Colonic mucosa (tissue), 4 donors: ENCODE results near the gene MYB. TPM values are rescaled to one million over a fixed set of nuclear protein-coding genes. Genes with fewer than 3 reads are reported as not detected.

Experiments
- DNase-seq: peaks from one replicate; pipeline ENCODE4 v3.0.0-alpha.2; 2020
- H3K27ac ChIP-seq: fragments of 200-600 bp; one replicate; pipeline ENCODE4 v1.8.0; 2021
- H3K27me3 ChIP-seq: fragments of 200-600 bp; one replicate; pipeline ENCODE4 v1.8.0; 2021
- H3K36me3 ChIP-seq: fragments of 200-600 bp; one replicate; pipeline ENCODE4 v1.8.0; 2021
- H3K4me1 ChIP-seq: fragments of 200-600 bp; one replicate; pipeline ENCODE4 v1.8.0; 2021; ENCODE audit warnings: mild to moderate bottlenecking
- H3K4me3 ChIP-seq: fragments of 200-600 bp; one replicate; pipeline ENCODE4 v1.8.0; 2021
- H3K9ac ChIP-seq, 2 donors: one replicate each; pipeline ENCODE4 v1.7.0; 2013; ENCODE audit warnings: control low read depth in 2 of 2, low read depth in 2 of 2, low read length in 2 of 2
- H3K9me3 ChIP-seq: fragments of 200-600 bp; one replicate; pipeline ENCODE4 v1.8.0; 2021
- CTCF ChIP-seq: fragments of 200-600 bp; IDR thresholded peaks from one replicate; pipeline ENCODE4 v1.8.0; 2022; ENCODE audit warnings: antibody characterized with exemption, mild to moderate bottlenecking
- intact Hi-C: fragments of 100-400 bp; cut with DNase I; formaldehyde crosslinking; loops from one replicate; pipeline ENCODE4 v1.14.1; 2022
- total RNA-seq, 2 donors: library from RNA; stranded (reverse); fragmentation: NEBNext Ultra II Directional in 1 of 2; extraction: Animal tissue kit (Norgen Biotek cat#: 25700) in 1 of 2; gene quantifications; one replicate each; pipeline ENCODE4 v1.2.1, GENCODE V29; 2021
- donor health status: healthy.
- donor health status: DM: no; HTN: no; CAD: no.
- donor health status: DM: no; HTN: no; CAD: no.

MYB gene
- total RNA-seq, 2 donors from 2014 or later, result 67.2 to 78.0 TPM

- Histone ChIP-seq H3K9me3 (no peaks in the 10 kb centered on the region), H3K9ac (no peak overlapping the region), H3K36me3 (no peaks in the 10 kb centered on the region), H3K4me1 (no peaks in the 10 kb centered on the region), H3K27ac (no peak overlapping the region), H3K27me3 (no peaks in the 10 kb centered on the region), H3K4me3 (no peak overlapping the region)
- no peak for DNase-seq
- no peak for TF ChIP-seq CTCF
- intact Hi-C loops, result no loop called here
These were observed 7.7 kb upstream of the MYB start for GRCh38 chr6:135173242-135173988.

GRCh38 chr6:135173989-135174484, 7.1 kb upstream of the MYB start:
- Histone ChIP-seq H3K27ac (no peak overlapping the region), H3K4me1 (no peaks in the 10 kb centered on the region), H3K27me3 (no peaks in the 10 kb centered on the region), H3K9me3 (no peaks in the 10 kb centered on the region), H3K9ac (no peak overlapping the region), H3K36me3 (no peaks in the 10 kb centered on the region), H3K4me3 (no peak overlapping the region)
- no peak for TF ChIP-seq CTCF
- DNase-seq, result no peak
- intact Hi-C loops, result no loop called here

- no peaks in the 10 kb centered on the region for H3K27me3 ChIP-seq
- no peak for DNase-seq
- no peak overlapping the region for H3K4me3 ChIP-seq
- no peak for TF ChIP-seq CTCF
- intact Hi-C loops, result no loop called here
- H3K9ac ChIP-seq, result no peak overlapping the region
- H3K4me1 ChIP-seq, result no peaks in the 10 kb centered on the region
- H3K27ac ChIP-seq, result no peak overlapping the region
- no peaks in the 10 kb centered on the region for H3K36me3 ChIP-seq
- no peaks in the 10 kb centered on the region for H3K9me3 ChIP-seq
These were observed 5.0 kb upstream of the MYB start for GRCh38 chr6:135176058-135176457.

GRCh38 chr6:135176464-135176863, 4.6 kb upstream of the MYB start:
- Histone ChIP-seq H3K9me3 (no peaks in the 10 kb centered on the region), H3K9ac (no peak overlapping the region), H3K4me3 (no peak overlapping the region), H3K36me3 (no peaks in the 10 kb centered on the region), H3K27ac (no peak overlapping the region), H3K27me3 (no peaks in the 10 kb centered on the region), H3K4me1 (no peaks in the 10 kb centered on the region)
- no peak for DNase-seq
- no peak for TF ChIP-seq CTCF
- intact Hi-C loops, result no loop called here

- DNase-seq, result no peak
- Histone ChIP-seq H3K27me3 (no peaks in the 10 kb centered on the region), H3K9me3 (no peaks in the 10 kb centered on the region), H3K27ac (no peak overlapping the region), H3K4me3 (no peak overlapping the region), H3K9ac (no peak overlapping the region), H3K36me3 (no peaks in the 10 kb centered on the region), H3K4me1 (no peaks in the 10 kb centered on the region)
- intact Hi-C loops, result no loop called here
- TF ChIP-seq CTCF, result no peak
These were observed 1.7 kb upstream of the MYB start for GRCh38 chr6:135179372-135179771.
